ENCODE measurements around the gene ZSCAN22. TPM values are rescaled to one million over a fixed set of nuclear protein-coding genes. Genes with fewer than 3 reads are reported as not detected.

Gene ZSCAN22
- total RNA-seq, 1 experiment from 2014 or later, result 4.6 TPM

GRCh38 chr19:58367698-58368454 lies 41.1 kb downstream of the ZSCAN22 start:
- Histone ChIP-seq H2AFZ (ENCODE audit: low read depth, low read length, poor library complexity, severe bottlenecking) (no peak overlapping the region), H3K4me3 (replicated peaks in 1 of 2; ENCODE audit: low read depth in 1 of 2, low read length in 2 of 2) (no peak overlapping the region), H3K79me2 (ENCODE audit: insufficient read depth, low read length) (no peaks in the 10 kb centered on the region), H3K9me2 (ENCODE audit: insufficient read depth) (no peaks in the 10 kb centered on the region), H3K27me3 (ENCODE audit: insufficient read depth, low read length) (no peaks in the 10 kb centered on the region), H3K27ac (ENCODE audit: low read depth, low read length) (no peak overlapping the region), H3K4me1 (ENCODE audit: control insufficient read depth in 1 of 2, insufficient read depth in 2 of 2, low read length in 2 of 2) (peaks cover 0 to 9% of the 10 kb centered on the region in 2 experiments; a peak in 2 of 4 replicates), H3K4me2 (ENCODE audit: low read length) (no peak overlapping the region), H3K9ac (ENCODE audit: low read length) (no peak overlapping the region), H3K9me3 (ENCODE audit: control insufficient read depth in 1 of 2, insufficient read depth in 1 of 2, low read depth in 1 of 2, low read length in 2 of 2) (no peaks in the 10 kb centered on the region), H3K36me3 (ENCODE audit: control insufficient read depth in 1 of 2, insufficient read depth in 2 of 2, low read length in 2 of 2) (no peaks in the 10 kb centered on the region), H4K20me1 (ENCODE audit: insufficient read depth) (no peaks in the 10 kb centered on the region)
- intact Hi-C loops (cut with micrococcal nuclease), result no loop called here
- ATAC-seq (no peak), DNase-seq (ENCODE audit: low read depth, low spot score) (no peak)
- TF ChIP-seq MAX (IDR thresholded peaks at IDR 0.05) (no peak), RAD21 (IDR thresholded peaks at IDR 0.05; ENCODE audit: low read depth) (no peak), ZBTB33 (IDR thresholded peaks at IDR 0.05; ENCODE audit: extremely low read depth, insufficient replicate concordance, low read length) (no peak), ZFX (IDR thresholded peaks at IDR 0.05) (no peak), REST (IDR thresholded peaks at IDR 0.05; ENCODE audit: low read depth) (no peak), ELF1 (IDR thresholded peaks at IDR 0.05; ENCODE audit: borderline replicate concordance, low read depth) (no peak), ZNF274 (IDR thresholded peaks at IDR 0.05; ENCODE audit: low read depth, low read length) (no peak), ATF3 (IDR thresholded peaks at IDR 0.05) (no peak), CBX3 (IDR thresholded peaks at IDR 0.05; ENCODE audit: low read depth) (no peak), TCF7L2 (IDR thresholded peaks at IDR 0.05; ENCODE audit: borderline replicate concordance, extremely low read depth, insufficient read depth, insufficient read length) (no peak), JUND (IDR thresholded peaks at IDR 0.05) (no peak), POLR2AphosphoS5 (IDR thresholded peaks at IDR 0.05; ENCODE audit: low read depth, low read length) (no peak), CTCF (IDR thresholded peaks at IDR 0.05 in 2 of 3, conservative IDR thresholded peaks at IDR 0.05 in 1 of 3; ENCODE audit: borderline replicate concordance in 1 of 3, insufficient read depth in 1 of 3, low read depth in 2 of 3, low read length in 2 of 3) (no peak), SRF (IDR thresholded peaks at IDR 0.05; ENCODE audit: low read depth) (no peak), CEBPB (IDR thresholded peaks at IDR 0.05; ENCODE audit: low read depth) (no peak), EZH2 (IDR thresholded peaks at IDR 0.05) (no peak)
- ChIA-PET RAD21 (ENCODE audit: low non-redundant PET in 1 of 2, low total read pairs in 2 of 2, uncharacterized antibody in 2 of 2, unreplicated experiment in 2 of 2) (no interaction called here), POLR2A (no interaction called here), CTCF (no interaction called here)
- no TSS peak for BruUV-seq (replicated peaks)
